Measurements from ENCODE around the gene MET. TPM values are rescaled to one million over a fixed set of nuclear protein-coding genes. Genes with fewer than 3 reads are reported as not detected.

The MET gene
- total RNA-seq, 4 donors from 2014 or later, result 15.9 to 36.8 (median 28.7) TPM

GRCh38 chr7:116772926-116773749 lies 101.1 kb downstream of the MET start:
- Histone ChIP-seq H3K36me3 (peaks cover 0 to 43% of the 10 kb centered on the region in 2 donors), H3K4me1 (peaks cover 16 to 20% of the 10 kb centered on the region in 2 donors), H3K27me3 (no peaks in the 10 kb centered on the region), H3K4me3 (no peak overlapping the region), H3K27ac (no peak overlapping the region), H3K9me3 (no peaks in the 10 kb centered on the region)
- no peak for TF ChIP-seq CTCF (IDR thresholded peaks at IDR 0.05 in 4 of 5, conservative IDR thresholded peaks at IDR 0.05 in 1 of 5)
- no peak for TF ChIP-seq POLR2A (IDR thresholded peaks at IDR 0.05)
- DNase-seq (no peak), ATAC-seq (no peak)
- intact Hi-C loops (cut with DNase I; ENCODE audit: low total_unique reads) (no loop called here), in situ Hi-C loops (cut with MboI; ENCODE audit: low sequenced_read_pairs in 4 of 4) (no loop called here)

- TF ChIP-seq CTCF (IDR thresholded peaks at IDR 0.05 in 4 of 5, conservative IDR thresholded peaks at IDR 0.05 in 1 of 5) (no peak), POLR2A (IDR thresholded peaks at IDR 0.05) (no peak)
- Histone ChIP-seq H3K9me3 (no peaks in the 10 kb centered on the region), H3K4me1 (peaks cover 35 to 40% of the 10 kb centered on the region in 2 donors), H3K4me3 (no peak overlapping the region), H3K27ac (peak overlapping the region in 3 of 4 donors; percentile 27 to 62 (median 57)), H3K36me3 (peaks cover 0 to 39% of the 10 kb centered on the region in 2 donors), H3K27me3 (no peaks in the 10 kb centered on the region)
- in situ Hi-C loops (cut with MboI; ENCODE audit: low sequenced_read_pairs in 4 of 4) (no loop called here), intact Hi-C loops (cut with DNase I; ENCODE audit: low total_unique reads) (no loop called here)
- no peak for DNase-seq
- ATAC-seq, result no peak
These were observed 104.0 kb downstream of the MET start for GRCh38 chr7:116776046-116776445.

- Histone ChIP-seq H3K27me3 (no peaks in the 10 kb centered on the region), H3K36me3 (peaks cover 0 to 32% of the 10 kb centered on the region in 2 donors), H3K9me3 (no peaks in the 10 kb centered on the region), H3K4me3 (no peak overlapping the region), H3K27ac (peak overlapping the region in 3 of 4 donors; percentile 27 to 62 (median 57)), H3K4me1 (peaks cover 41 to 47% of the 10 kb centered on the region in 2 donors)
- peak; percentile 67 to 78 for ATAC-seq
- intact Hi-C loops (cut with DNase I; ENCODE audit: low total_unique reads) (no loop called here), in situ Hi-C loops (cut with MboI; ENCODE audit: low sequenced_read_pairs in 4 of 4) (no loop called here)
- TF ChIP-seq POLR2A (IDR thresholded peaks at IDR 0.05) (no peak), CTCF (IDR thresholded peaks at IDR 0.05 in 4 of 5, conservative IDR thresholded peaks at IDR 0.05 in 1 of 5) (no peak)
- DNase-seq, result no peak
These were observed 104.8 kb downstream of the MET start for GRCh38 chr7:116776610-116777289.

GRCh38 chr7:116777651-116778281 lies 105.8 kb downstream of the MET start:
- no peak overlapping the region for H3K4me3 ChIP-seq
- no peaks in the 10 kb centered on the region for H3K27me3 ChIP-seq
- in situ Hi-C loops (cut with MboI; ENCODE audit: low sequenced_read_pairs in 4 of 4), result no loop called here
- intact Hi-C loops (cut with DNase I; ENCODE audit: low total_unique reads), result no loop called here
- H3K27ac ChIP-seq, result peak overlapping the region in 2 of 4 donors; percentile 57 to 62
- TF ChIP-seq POLR2A (IDR thresholded peaks at IDR 0.05) (no peak), CTCF (IDR thresholded peaks at IDR 0.05 in 4 of 5, conservative IDR thresholded peaks at IDR 0.05 in 1 of 5) (no peak)
- ATAC-seq (no peak), DNase-seq (no peak)
- H3K4me1 ChIP-seq, result peaks cover 49 to 56% of the 10 kb centered on the region in 2 donors
- H3K36me3 ChIP-seq, result peaks cover 0 to 24% of the 10 kb centered on the region in 2 donors
- no peaks in the 10 kb centered on the region for H3K9me3 ChIP-seq

Data from gastrocnemius medialis (tissue), 4 donors.